NB4 (cell line): ENCODE data around the gene NCLN.
A peak's percentile ranks its signal among the peaks of the same experiment; 100 is the strongest.
"Not testable (repeated sequence)": the region's sequence is repeated elsewhere in the genome, so short reads cannot be mapped to it uniquely, and the experiment has no call there.

Experiments
- DNase-seq: peaks from one replicate; pipeline ENCODE4 v3.0.0; 2010; ENCODE audit warnings: low read depth
- H3K4me3 ChIP-seq: one replicate; pipeline ENCODE4 v1.5.1; 2011; ENCODE audit warnings: mild to moderate bottlenecking, low read depth, low read length, moderate library complexity
- MYC ChIP-seq: IDR thresholded peaks from 2 replicates; pipeline ENCODE4 v1.6.1; 2011; ENCODE audit warnings: low read depth, low read length
- POLR2A ChIP-seq: IDR thresholded peaks from 2 replicates; pipeline ENCODE4 v1.6.1; 2011; ENCODE audit warnings: mild to moderate bottlenecking; ENCODE audit not compliant: insufficient read length; ENCODE audit errors: extremely low read depth
- TF ChIP-seq, protein P1 (sequence below): IDR thresholded peaks from one replicate; pipeline ENCODE4 v1.5.1; 2012; ENCODE audit warnings: low read depth, low read length
- TF ChIP-seq, protein P2 (sequence below): IDR thresholded peaks from 2 replicates; pipeline ENCODE4 v1.6.1; 2011; ENCODE audit warnings: low read depth, low read length

Gene NCLN

DNA sequence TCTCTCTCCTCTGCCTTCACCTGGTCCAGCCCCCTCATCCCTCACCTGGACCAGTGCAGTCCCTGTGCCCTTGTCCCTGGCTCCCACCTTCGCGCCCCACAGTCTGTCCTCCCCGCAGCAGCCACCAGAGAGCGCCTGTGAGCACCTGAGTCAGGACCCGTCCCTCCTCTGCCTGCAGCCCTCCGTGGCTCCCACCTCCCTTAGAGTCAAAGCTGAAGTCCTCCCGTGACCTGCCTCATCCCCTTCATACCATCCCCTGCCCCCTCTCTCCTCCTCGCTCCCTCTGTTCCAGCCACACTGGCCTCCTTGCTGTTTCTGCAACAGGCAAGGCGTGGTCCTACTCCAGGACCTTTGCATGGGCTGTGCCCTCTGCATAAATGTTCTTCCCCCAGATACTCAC is 49.1 kb downstream of the NCLN start:
- no peak for DNase-seq
- TF ChIP-seq, protein P1, sequence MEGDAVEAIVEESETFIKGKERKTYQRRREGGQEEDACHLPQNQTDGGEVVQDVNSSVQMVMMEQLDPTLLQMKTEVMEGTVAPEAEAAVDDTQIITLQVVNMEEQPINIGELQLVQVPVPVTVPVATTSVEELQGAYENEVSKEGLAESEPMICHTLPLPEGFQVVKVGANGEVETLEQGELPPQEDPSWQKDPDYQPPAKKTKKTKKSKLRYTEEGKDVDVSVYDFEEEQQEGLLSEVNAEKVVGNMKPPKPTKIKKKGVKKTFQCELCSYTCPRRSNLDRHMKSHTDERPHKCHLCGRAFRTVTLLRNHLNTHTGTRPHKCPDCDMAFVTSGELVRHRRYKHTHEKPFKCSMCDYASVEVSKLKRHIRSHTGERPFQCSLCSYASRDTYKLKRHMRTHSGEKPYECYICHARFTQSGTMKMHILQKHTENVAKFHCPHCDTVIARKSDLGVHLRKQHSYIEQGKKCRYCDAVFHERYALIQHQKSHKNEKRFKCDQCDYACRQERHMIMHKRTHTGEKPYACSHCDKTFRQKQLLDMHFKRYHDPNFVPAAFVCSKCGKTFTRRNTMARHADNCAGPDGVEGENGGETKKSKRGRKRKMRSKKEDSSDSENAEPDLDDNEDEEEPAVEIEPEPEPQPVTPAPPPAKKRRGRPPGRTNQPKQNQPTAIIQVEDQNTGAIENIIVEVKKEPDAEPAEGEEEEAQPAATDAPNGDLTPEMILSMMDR: peak; percentile 43
- TF ChIP-seq, protein P2, sequence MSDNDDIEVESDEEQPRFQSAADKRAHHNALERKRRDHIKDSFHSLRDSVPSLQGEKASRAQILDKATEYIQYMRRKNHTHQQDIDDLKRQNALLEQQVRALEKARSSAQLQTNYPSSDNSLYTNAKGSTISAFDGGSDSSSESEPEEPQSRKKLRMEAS: no peak
- no peak for TF ChIP-seq MYC
- TF ChIP-seq POLR2A: no peak
- H3K4me3 ChIP-seq: no peak overlapping the region

GRCh38 chr19:3235604-3236003 is 49.9 kb downstream of the NCLN start:
- DNase-seq, H3K4me3 ChIP-seq: not testable (repeated sequence)

DNA sequence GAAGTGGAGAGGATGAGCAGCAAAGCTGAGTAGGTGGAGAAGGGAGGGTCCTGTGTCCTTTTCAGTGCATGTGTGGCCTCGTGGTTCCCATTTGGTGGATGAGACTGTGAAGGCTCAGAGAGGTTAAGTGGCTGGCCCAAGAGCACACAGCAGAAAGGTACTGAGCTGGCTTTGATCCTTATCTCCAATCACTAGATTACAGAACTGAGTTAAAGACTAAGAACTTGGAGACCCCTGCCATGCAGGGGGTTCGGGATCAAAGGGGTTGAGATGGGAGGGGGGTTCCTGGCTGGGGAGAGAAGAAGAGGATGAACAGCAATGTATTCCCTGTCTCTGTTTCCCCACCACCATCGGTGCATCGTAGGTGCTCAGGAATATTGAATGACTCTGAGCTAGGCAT is 50.5 kb downstream of the NCLN start:
- no peak for DNase-seq
- H3K4me3 ChIP-seq: no peak overlapping the region
- TF ChIP-seq, protein P2: no peak
- TF ChIP-seq, protein P1: no peak
- no peak for TF ChIP-seq POLR2A
- no peak for TF ChIP-seq MYC

DNA sequence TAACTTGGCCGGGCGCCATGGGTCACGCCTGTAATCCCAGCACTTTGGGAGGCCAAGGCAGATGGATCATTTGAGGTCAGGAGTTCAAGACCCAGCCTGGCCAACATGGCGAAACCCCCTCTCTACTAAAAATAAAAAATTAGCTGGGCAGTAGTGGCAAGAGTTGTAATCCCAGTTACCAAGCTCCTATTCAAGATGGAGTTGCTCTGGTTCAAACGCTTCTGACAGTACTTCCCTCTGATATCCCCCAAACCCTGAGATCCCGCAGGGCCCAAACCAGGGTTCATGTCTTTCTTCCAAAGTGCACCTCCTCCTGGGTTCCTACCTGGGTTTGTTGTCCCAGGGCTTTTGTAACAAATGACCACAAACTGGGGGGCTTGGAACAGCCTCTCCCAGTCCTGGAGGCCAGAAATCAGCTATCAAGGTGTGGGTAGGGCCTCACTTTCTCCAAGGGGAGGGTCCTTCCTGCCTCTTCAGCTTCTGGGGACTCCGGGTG is 52.4 kb downstream of the NCLN start:
- TF ChIP-seq POLR2A (no peak), MYC (no peak)
- TF ChIP-seq, protein P1: no peak
- TF ChIP-seq, protein P2: no peak
- H3K4me3 ChIP-seq: no peak overlapping the region
- DNase-seq: no peak

DNA sequence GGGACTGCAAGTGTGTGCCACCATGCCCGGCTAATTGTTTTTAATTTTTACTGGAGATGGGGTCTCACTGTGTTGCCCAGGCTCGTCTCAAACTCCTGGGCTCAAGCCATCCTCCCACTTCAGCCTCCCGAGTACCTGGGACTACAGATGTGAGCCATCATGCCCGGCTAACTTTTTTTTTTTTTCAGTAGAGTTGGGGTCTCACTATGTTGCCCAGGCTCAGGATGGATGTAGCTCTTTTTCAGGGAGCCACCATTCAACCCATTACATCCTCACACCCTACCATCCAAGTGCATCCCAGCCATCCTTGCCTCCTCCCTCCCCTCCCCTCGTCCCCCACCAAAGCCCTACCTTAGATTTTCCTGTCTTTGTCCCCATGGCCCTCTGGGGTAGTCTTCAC is 53.6 kb downstream of the NCLN start:
- DNase-seq: no peak
- no peak overlapping the region for H3K4me3 ChIP-seq
- TF ChIP-seq POLR2A: no peak
- TF ChIP-seq, protein P1: no peak
- TF ChIP-seq MYC: no peak
- TF ChIP-seq, protein P2: no peak

DNA sequence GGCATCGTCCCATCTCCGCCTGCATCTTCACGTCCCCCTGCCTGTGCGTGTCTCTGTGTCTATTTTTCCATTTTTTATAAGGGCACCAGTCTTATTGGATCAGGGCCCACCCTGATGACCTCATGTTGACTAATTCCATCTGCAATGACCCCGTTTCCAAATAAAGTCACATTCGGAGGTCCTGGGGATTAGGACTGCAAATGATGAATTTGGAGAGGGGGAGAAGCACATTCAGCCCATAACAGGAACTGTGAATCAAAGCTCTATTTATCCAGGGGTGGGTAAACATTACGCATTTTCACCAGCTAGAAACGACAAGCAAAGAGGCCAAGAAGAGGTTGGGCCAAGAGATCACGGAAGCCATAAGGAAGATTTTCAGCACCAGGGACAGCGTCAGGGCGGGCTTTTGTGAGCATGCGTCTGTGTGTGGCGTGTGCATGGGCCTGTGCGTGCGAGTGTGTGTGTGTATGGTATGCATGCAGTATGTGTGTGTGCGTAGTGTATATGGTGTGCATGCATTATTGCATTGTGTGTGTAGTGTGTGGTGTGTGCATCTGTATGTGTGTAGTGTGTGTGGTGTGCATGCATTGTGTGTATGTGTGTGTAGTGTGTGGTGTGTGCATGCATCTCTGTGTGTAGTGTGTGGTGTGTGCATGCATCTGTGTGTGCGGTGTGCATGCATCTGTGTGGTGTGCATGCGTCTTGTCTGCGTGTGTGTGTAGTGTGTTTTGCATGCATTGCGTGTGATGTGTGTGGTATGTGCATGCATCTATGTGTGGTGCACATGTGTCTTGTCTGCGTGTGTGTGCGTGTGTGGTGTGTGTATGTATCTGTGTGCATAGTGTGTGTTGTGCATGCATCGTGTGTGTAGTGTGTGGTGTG is 58.3 kb downstream of the NCLN start:
- no peak overlapping the region for H3K4me3 ChIP-seq
- DNase-seq: peak; percentile 63
- TF ChIP-seq, protein P2: peak; percentile 73
- TF ChIP-seq POLR2A (no peak), MYC (no peak)
- TF ChIP-seq, protein P1: no peak
